DMS53 treated with DMSO at 0.1 percent for 48 hours (cell line): ENCODE results near the gene CYP4F8.
"Not testable (repeated sequence)": the region's sequence is repeated elsewhere in the genome, so short reads cannot be mapped to it uniquely, and the experiment has no call there.

Experiments
- DNase-seq: peaks from one replicate; lab custom pipeline; 2025; ENCODE audit not compliant: unreplicated experiment; lab: John Stamatoyannopoulos, UW

CYP4F8 gene

DNA sequence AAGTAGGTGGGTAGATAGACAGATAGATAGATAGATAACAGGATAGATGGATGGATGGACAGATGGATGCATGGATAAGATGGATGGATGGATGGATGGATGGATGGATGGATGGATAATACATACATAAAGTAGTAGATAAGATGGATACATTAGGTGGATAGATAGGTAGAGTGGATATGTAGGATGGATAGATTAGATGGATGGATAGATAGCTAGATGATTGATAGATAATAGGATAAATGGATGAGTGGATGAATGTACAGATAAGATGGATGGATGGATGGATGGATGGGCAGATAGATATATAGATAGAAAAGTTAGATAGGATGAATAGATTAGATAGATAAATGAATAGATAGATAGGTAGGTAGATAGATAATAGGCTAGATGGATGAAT lies 27.8 kb downstream of the CYP4F8 start:
- no peak for DNase-seq

DNA sequence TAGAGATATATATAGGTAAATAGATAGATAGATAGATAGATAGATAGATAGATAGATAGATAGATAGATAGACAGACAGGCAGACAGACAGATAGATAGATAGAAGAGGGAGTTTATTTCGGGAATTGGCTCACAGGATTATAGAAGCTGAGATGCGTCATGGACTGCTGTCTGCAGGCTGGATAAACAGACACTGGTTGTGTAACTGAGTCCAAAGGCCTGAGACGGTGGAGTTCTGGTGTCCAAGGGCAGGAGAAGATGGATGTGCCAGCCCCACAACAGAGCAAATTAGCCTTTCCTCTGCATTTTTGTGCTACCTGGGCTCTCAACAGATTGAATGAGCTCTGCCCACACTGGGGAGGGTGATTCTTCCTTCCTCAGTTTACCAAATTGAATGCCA lies 28.4 kb downstream of the CYP4F8 start:
- DNase-seq, result no peak

DNA sequence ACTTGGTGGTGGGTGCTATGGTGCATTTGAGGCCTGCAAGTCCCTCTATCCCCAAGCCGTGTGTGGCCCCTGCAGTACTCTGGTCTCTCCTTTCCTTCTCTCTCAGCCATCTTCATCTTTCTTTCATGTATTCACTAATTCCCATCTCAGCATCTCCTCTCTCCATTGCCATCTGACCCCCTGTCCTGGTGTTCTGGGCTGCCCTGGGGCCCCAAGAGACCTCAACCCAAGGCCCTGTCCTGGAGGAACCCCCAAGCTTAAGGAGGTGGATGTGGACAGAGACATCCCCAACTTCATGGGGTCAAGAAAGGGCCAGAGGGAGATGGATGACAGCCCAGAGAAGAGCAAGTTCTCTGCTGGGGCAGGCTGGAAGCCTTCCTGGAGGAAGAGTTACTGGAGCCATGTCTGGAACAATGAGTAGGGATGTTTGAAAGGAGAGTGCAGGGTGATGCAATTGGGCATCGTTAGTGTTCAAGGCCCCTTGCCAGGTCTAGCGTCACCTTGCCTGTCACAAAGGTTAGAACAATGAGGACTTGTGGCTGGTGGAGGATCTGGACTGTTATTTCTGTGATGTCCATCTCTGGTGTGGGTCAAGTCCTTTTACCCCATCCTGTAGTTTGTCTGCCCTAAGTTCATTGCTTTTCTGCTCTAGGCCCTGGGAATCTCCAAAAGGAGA lies 29.2 kb downstream of the CYP4F8 start:
- no peak for DNase-seq

DNA sequence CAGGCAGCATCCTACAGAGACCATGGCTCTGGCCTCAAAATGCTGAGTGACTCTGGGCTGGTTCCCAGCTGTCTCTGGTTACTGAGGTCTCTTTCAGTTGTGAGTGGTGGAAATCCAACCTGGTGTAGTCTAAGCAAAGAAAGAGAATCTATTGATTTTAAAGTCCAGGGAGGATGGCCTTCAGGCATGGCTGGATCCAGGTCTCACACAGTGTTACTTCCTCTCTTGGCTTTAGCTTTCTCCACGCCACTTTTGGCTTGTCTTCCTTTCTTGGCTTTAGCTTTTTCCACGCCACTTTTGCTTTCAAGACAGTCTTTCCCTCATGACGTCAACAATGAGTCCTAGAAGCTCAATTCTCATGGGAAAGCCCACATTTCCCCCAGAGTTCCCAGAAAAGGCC lies 29.8 kb downstream of the CYP4F8 start:
- DNase-seq, result no peak

DNA sequence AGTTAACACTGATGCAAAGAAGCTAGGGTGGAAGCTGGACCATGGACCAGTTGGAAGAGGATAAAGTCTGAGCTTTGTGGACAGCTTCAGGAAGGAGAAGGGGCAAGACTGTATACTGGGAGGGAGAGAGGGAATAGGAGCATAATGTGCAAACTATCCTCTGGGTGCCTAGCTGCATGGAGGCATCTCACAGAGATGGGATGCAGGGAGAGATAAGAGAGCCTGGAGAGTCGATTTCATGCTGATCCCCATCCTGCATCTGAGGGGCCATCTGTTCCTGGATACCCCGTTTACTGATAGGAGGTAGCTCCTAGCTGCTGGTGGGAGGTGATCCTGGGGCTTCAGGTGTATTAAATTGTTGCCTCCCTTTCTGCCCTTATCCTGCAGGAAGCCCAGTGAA lies 34.5 kb downstream of the CYP4F8 start:
- DNase-seq, result no peak

DNA sequence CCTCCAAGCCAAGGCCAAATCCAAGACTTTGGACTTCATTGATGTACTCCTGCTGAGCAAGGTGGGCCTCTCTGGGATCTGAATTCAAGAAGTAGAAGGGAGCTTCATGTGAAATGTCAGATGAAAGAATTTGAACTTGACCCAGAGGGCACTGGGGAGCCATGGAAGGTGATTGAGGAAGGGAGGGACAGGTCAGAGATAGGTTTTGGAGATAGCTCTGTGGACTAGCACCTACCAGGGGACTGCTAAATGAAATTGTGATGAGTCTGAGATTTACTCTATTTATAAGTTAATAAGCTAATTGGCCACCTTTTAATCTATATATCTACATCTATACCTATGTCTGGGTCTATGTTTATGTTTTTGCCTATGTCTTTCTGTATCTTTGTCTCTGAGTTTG lies 35.1 kb downstream of the CYP4F8 start:
- DNase-seq, result not testable (repeated sequence)

DNA sequence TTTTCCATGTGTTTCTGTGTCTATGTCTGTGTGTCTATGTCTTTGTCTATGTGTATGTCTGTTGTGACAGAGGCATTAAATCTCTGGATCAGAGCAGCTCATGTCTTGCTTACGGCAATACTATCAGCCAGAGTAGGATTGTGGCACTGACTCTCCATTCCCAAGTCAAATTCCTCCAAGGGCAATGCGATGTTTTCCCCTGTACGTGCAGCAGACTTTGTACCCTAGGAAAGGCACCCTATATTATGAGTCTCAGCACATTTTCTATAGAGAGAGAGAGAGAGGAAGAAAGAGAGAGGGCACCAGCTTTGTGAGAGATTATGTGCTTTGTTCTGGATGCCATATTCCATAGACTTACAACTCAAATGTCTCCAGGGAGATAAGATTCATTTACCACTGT lies 36.8 kb downstream of the CYP4F8 start:
- no peak for DNase-seq

DNA sequence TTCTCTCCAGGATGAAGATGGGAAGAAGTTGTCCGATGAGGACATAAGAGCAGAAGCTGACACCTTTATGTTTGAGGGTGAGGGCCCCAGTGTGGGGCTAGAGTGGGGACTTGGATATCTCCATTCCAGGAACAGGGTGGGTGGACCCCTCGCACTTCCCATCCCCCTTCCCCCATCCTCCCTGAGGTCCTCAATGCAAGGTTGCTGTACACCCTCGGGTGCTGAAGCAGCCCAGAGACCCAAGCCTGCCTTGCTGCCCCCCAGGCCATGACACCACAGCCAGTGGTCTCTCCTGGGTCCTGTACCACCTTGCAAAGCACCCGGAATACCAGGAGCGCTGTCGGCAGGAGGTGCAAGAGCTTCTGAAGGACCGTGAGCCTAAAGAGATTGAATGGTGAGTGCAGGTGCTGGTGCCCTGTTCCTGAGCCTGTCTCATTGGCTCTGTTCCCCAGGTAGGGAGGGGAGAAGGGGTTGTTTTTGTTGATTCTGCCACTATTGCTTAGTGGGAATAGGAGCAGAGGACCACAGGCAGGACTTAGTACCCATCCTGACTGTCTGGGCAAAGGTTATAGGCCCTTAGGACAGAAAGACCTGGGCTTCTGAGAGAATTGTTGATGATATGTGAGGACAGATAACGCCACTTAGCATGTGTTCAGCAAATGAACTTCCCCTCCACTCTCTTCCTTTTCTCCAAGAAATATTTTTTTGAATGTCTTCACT lies 37.7 kb downstream of the CYP4F8 start:
- no peak for DNase-seq

DNA sequence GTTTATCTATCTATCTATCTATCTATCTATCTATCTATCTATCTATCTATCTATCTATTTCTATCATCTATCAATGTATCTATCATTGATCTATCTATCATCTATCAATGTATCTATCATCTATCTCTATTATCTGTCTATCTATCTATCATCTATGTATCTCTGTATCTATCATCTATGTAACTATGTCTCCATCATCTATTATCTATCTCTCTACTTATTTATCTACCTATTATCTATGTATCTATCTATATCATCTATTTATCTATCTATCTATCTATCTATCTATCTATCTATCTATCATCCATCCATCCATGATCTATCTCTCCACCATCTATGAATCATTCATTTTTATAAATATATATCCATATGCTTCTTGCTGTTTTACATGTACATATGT lies 41.4 kb downstream of the CYP4F8 start:
- DNase-seq, result no peak

DNA sequence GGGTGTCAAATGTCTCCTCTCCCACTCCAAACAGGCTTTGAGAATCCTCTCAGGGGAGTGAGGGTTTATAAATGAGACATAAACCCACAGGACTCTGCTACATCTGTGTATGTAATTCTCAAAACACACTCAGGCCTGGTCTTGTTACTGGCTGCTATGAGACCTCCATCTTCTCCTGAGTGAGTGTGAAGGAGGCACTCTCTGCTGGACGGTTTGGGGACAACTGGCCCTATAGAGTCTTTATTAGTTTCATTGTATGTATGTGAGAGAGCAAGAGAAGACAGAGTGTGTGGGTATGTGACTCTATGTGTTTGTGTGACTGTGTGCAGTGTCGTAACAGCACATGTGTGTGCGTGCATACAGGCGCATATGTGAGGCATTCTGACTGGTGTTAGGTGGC lies 48.2 kb downstream of the CYP4F8 start:
- DNase-seq, result no peak

DNA sequence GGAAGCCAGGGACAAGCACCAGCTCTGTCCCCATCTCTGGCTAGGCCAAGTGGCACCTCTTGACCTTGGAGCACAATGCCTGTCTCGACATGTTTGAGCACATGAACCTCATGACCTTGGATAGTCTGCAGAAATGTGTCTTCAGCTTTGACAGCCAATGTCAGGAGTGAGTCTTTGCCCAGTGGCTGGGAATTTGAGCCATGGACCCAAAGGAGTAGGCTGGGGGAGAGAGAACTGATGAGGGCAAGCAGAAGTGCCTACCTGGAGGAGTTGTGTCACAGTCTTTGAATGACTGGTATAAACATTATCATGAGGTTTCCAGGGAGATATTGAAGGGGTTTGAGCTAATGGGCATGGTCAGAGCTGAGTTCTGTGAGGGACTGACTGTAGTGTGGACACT lies 51.2 kb downstream of the CYP4F8 start:
- no peak for DNase-seq

DNA sequence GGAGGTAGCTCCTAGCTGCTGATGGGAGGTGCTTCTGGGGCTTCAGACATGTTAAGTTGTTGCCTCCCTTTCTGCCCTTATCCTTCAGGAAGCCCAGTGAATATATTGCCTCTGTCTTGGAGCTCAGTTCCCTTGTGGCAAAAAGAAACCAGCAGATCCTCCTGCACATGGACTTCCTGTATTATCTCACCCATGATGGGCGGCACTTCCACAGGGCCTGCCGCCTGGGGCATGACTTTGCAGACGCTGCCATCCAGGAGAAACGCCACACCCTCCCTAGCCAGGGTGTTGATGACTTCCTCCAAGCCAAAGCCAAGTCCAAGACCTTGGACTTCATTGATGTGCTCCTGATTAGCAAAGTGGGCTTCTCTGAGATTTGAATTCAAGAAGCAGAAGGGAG lies 51.9 kb downstream of the CYP4F8 start:
- DNase-seq, result no peak

DNA sequence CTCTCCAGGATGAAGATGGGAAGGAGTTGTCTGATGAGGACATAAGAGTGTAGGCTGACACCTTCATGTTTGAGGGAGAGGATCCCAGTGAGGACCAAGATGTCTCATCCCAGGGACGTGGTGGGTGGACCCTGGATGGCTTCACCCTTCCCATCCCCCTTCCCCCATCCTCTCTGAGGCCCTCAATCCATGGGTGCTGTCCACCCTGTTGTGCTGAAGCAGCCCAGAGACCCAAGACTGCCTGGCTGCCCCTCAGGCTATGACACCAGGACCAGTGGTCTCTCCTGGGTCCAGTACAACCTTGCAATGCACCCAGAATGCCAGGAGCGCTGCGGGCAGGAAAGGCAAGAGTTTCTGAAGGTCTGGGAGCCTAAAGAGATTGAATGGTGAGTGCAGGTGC lies 54.4 kb downstream of the CYP4F8 start:
- DNase-seq, result no peak

DNA sequence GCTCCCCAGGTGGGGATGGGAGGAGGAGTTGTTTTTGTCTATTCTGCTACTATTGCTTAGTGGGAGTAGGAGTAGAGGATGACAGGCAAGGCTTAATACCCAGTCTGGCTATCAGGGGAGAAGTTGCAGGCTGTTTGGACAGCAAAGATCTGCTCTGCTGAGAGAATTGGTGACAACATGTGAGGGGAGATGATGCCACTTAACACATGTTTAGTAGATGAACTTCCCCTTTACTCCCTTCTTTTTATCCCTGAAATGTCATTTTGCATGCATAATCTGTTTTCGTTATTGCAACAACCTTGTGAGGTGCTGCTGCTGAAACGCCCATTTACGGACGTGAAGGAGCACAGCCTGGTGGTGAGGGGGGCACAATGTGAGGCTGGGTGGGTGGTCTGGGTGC lies 54.9 kb downstream of the CYP4F8 start:
- DNase-seq, result no peak

DNA sequence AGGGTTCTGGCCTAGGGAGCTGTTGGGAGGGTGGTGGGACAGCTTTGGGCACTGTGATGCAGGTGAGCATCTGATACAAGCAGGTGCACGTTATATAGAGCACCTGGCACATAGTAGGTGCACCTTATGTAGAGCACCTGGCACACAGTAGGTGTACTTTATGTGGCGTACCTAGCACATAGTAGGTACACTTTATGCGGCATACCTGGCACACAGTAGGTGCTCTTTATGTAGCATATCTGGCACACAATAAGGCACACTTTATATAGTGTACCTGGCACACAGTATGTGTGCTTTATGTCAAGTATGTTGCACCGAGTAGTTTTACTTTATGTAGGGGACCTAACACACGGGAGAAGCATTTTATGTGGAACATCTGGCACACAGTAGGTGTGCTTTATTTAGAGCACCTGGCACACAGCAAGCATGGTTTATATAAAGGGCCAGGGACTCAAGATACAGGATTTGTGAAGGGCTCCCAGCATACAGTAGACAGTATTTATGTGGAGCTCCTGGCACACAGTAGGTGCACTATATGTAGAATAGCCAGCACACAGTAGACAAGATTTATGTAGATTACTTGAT lies 56.3 kb downstream of the CYP4F8 start:
- no peak for DNase-seq

DNA sequence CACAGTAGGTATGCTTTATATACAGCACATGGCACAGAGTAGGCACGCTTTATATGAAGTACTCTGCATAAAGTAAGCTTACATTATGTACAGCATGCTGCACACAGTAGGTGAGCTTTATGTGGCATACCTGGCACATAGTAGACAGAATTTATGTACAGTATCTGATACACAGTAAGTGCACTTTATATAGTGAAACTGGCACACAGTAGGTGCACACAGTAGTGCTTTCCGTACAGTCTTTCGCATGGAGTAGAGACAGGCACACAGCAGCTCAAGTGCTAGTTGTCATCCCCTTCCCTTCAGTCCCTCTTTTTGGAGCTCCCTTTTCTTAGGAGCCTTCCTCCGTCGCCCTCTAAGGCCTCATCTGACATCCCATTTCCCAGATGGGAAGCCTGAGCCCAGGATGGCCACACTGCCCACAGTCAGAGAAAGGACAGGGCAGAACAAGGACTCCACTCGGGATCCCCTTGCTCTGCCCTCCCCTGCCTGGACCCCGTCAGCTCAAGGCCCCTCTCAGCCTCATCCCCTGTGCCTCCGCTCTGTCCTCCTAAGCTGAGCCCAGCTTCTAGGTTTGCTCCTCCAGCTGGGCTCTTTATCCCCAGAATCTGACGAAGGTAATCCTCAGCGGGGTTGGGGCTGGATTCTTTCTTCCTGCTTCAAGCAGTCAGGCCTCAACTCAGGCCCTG lies 57.0 kb downstream of the CYP4F8 start:
- no peak for DNase-seq

DNA sequence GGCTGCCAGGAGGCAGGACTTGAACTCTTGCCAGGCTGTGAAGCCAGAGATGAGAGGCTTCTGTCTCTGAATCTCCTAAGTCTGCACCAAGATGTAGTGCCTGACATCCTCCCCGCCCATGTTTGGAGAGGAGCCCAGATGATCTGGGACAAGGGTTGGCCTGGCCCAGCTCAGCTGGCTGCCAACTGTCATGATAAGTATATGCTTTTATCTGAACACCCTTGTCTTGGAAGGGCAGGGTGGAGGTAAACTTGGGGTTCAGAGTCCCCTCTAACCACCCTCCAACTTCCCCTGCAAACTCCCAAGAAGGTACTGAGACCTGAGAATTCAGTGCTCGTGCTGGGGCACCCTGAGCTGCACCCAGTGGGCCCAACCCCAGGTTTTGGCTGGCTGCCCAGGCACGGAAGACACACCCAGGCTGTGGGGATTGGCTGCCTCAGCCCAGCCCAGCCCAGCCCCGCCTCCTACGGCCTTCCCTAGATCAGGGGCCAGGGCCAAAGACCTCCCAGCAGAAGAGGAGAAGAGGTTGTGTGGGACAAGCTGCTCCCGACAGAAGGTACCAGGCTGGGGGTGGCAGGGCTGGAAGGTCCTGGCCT lies 57.7 kb downstream of the CYP4F8 start, which contains the start of gene CYP4F12:
Gene CYP4F12 (plus strand): TSS at position 508 of the 596 bp plus-strand sequence. CDS start 443 bp downstream, outside the sequence.
- no peak for DNase-seq

DNA sequence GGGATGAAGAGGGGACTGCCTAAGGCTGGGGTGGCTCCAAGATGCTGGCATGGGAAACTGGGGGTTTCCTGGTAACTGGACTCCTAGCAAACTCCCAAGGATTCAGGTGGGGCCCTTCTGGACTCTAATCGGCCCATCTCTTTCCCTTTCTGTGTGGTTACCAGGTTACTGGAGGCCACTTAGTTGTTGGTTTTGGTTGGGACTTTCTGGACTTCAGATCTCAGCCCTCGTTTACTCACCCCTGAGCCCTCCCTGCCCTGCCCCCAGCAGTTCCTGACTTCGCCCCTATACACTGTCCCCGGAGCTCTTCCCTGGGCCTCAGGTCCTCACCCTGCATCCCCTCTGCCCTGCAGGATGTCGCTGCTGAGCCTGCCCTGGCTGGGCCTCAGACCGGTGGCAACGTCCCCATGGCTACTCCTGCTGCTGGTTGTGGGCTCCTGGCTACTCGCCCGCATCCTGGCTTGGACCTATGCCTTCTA lies 58.2 kb downstream of the CYP4F8 start:
- DNase-seq, result no peak

DNA sequence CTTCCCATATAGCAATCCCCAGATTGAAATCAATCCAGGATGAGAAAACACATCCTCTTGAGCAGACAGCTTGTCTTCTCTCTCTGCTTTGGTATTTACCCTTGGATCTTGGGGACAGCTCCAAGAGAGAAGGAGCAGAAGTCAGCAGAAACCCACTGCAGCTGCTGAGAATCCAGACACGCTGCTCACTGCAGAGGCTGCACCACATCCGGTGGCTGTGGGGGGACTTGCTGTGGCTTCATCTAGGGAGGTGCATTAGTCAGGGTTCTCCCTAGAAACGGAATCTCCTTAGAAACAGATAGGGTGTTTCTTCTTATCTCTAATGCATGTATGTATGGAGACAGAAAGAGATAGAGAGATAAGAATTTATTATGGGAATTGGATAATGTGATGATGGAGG lies 60.5 kb downstream of the CYP4F8 start:
- no peak for DNase-seq

DNA sequence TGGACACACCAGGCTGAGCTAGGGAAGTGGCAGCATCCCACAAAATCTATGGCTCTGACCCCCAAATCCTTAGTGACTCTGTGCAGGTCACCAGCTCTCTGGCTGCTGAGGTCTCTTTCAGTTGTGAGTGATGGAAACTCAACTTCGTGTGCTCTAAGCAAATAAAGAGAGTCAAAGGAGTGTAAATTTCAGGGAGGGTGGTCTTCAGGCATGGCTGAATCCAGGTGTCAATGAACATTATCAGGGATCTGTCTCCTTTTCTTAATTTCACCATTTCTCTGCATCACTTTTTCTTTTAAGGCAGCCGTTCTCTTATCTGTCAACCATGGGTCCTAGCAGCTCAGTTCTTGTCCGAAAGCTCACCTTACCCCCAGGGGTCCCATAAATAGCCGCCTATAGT lies 64.1 kb downstream of the CYP4F8 start:
- no peak for DNase-seq

DNA sequence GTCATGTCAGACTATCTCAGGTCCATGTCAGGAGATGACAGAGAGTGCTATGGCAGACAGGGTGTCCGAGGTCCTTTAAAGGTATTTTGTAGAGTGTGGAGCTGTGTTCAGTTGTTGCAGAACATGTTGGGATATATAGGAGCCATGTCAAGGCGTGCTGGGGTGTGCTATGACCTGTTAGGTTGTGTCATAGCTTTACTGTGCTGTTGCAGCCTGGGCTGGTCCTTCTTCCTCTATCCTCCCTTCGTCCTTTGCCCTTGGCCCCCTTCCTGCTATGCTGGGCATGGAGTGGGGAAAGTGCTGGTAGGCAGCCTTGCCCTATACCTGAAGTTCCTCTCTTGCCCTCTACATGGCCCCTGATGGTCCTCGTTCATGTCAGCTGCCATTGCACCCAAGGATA lies 64.8 kb downstream of the CYP4F8 start:
- DNase-seq, result not testable (repeated sequence)
